HG03571 (cell line): Measurements from ENCODE around the gene RNF215.
A peak's percentile ranks its signal among the peaks of the same experiment; 100 is the strongest.

ENCODE experiments used
- ATAC-seq: cut with Tn5 transposase; IDR thresholded peaks from one replicate; pipeline ENCODE4 v1.9.1; 2021; ENCODE audit not compliant: unreplicated experiment

The RNF215 gene

GRCh38 chr22:30386960-30387827 lies at the start of gene RNF215:
RNF215 (minus strand) TSS chr22:30387411; CDS start chr22:30387313, 98 bp downstream.
- peak; percentile 66 for ATAC-seq

DNA sequence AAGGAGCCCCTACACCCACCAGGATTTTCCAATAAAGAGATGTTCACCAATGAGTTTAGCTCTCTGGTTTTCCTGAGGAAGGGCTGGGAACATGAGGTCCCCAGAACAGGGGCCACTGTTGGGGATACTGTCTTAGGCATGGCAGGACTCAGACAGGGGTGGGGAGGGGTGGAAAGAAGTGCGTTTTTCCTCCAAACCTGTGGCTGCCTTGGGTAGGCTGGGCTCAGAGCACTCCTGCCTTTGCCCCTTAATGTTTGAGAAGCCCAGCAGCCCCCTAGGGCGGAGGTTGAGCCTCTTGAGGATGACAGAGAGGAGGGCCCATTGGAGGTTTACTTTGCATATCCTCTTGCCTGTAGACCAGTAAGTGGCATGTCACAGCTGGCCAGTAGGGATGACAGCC lies 49.0 kb upstream of the RNF215 start:
- no peak for ATAC-seq

DNA sequence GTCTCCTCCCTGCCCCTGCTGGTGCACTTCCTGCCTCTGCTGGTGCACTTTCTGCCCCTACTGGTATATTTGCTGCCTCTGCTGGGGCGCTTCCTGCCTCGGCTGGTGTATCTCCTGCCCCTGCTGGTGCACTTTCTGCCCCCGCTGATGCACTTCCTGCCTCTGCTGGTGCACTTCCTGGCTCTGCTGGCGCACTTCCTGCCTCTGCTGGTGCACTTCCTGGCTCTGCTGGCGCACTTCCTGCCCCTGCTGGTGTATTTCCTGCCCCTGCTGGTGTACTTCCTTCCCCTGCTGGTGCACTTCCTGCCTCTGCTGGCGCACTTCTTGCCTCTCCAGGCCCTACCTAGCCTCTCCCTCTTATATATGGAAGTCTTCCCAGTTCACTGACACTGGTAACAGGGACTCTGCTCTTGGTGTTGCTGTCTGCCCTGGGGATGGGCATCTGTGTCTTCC lies 48.5 kb upstream of the RNF215 start:
- ATAC-seq, result no peak

DNA sequence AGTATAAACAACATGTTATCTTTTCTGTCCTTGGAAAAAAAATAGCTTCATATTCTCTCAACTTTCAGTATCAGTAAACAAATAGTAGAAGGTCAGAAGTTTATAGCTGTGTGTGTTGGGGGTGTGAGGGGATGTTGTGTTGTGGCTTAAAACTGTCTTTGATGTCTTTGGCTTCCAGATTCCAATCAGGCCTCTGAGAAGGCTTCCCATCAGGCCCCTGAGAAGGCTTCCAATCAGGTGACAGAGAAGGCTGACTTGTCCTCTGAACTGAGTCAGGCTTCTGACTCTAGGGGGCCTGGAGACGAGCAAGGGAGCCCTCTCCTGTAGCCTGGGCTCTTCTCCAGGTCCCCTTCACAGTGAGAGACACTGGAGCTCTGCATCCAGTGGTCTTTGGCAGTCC lies 47.6 kb upstream of the RNF215 start:
- ATAC-seq, result no peak

DNA sequence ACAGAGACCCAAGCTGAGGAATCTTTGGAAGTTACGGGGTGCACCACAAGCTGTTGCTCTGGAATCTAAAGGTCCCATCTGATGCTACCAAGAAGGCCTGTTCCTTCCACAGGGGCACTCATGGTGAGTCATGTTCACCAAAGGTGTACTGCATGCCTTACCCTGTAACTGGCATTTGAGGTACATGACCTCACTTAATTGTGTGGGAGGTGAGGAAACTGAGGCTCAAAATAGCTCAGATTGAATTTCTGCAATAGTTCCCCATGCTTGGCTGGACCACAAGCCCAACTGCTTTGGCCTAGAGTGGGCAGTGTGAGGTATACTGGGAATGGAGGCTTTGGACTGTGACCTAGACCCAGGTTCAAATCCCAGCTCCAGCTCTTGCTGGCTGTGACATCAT lies 46.6 kb upstream of the RNF215 start:
- ATAC-seq, result no peak

DNA sequence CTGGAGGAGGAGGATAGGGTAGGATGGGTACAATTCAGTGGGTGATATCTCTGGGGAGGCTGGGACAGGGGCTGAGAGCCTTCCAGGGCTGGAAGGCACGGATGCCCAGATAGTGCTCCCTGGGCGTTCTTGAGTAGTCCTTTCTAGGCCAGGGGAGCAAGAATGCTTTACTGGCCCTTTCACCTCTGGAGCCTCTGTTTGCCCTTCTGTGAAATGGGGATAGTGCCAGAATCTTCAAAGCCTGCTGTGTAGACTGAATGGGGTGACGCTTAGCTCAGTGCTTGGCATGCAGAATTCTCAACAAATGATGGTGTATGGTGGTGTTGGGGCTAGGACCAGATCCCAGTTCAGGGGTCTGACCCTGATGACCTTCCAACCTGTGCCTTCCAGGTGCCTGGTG lies 46.0 kb upstream of the RNF215 start:
- ATAC-seq, result no peak

GRCh38 chr22:30432520-30432919 lies 45.3 kb upstream of the RNF215 start:
- no peak for ATAC-seq

GRCh38 chr22:30432096-30432495 lies 44.9 kb upstream of the RNF215 start:
- ATAC-seq, result no peak

- ATAC-seq, result no peak
Measured at GRCh38 chr22:30430933-30431332, 43.7 kb upstream of the RNF215 start.

GRCh38 chr22:30429887-30430286 lies 42.7 kb upstream of the RNF215 start:
- ATAC-seq, result no peak

- no peak for ATAC-seq
Measured at GRCh38 chr22:30427871-30428270, 40.7 kb upstream of the RNF215 start.

DNA sequence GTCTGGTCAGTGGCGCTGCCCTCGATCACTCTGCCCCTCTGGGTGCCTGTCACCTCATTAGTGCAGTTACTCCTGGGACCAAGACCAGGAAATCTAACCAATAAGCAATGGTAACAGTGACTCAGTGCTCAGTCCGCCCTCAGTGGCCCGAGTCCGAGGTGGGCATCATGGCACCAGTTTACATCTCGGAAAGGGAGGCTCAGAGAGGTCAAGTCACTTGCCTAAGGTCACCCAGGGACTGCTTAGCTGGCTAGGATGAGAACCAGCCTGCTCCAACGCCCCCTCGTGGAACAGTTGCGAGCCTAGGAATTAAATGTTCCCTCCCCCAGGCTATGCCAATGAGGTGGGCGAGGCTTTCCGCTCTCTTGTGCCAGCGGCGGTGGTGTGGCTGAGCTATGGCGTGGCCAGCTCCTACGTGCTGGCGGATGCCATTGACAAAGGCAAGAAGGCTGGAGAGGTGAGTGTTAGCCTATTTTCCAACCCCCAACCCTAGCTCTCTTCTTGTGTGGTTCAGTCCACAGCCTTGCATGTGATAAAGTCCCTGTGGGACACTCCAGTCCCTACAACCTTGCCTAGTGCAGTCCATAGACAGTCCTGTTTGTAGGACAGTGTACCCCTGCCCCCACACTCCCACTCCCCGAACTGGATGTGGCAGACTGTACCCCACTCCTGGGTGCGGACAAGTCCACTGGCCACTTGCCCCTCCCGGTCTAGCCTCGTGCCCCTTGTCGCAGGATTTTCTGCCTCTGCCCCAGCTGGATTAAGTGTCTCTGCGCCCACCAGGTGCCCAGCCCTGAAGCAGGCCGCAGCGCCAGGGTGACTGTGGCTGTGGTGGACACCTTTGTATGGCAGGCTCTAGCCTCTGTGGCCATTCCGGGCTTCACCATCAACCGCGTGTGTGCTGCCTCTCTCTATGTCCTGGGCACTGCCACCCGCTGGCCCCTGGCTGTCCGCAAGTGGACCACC lies 39.5 kb upstream of the RNF215 start:
- no peak for ATAC-seq

DNA sequence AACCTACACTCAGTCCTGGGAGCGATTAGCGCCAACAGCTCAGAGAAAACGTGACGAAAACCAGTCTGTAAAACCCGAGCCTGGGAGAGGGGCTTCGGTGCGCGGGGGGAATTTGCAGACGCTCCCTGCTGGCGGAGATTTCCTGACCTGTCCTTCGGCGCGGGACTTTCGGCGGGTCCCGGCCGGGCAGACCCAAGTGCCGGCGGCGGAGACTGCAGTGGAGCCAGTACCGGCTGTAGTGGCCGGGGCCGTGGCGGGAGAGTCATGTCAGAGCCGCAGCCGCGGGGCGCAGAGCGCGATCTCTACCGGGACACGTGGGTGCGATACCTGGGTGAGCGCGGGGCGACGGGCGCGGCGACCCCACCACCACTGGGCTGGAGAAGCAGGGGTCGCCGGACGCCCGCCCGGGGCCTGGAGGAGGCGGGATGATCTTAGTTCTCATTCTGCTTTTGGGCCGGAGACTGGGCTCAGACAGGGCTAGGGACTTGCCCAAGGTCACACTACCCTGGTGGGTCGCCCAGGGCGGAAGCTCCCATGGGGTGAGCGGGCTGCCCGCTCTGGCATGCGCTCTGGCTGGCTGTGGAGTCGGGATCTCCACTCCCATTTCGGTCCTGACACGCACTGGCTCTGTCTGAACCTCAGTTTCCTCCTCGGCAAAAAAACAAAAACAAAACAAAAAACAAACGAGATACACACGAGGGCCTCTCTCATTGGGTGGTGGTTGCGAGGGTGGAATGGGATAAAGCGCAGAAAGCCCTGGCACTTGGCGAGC lies 38.6 kb upstream of the RNF215 start, which contains the start of gene MTFP1:
MTFP1 (plus strand) TSS at position 153 of the 772 bp plus-strand sequence; CDS start at position 265, 112 bp downstream.
- ATAC-seq, result no peak

GRCh38 chr22:30425327-30425615 lies 38.1 kb upstream of the RNF215 start:
- no peak for ATAC-seq

DNA sequence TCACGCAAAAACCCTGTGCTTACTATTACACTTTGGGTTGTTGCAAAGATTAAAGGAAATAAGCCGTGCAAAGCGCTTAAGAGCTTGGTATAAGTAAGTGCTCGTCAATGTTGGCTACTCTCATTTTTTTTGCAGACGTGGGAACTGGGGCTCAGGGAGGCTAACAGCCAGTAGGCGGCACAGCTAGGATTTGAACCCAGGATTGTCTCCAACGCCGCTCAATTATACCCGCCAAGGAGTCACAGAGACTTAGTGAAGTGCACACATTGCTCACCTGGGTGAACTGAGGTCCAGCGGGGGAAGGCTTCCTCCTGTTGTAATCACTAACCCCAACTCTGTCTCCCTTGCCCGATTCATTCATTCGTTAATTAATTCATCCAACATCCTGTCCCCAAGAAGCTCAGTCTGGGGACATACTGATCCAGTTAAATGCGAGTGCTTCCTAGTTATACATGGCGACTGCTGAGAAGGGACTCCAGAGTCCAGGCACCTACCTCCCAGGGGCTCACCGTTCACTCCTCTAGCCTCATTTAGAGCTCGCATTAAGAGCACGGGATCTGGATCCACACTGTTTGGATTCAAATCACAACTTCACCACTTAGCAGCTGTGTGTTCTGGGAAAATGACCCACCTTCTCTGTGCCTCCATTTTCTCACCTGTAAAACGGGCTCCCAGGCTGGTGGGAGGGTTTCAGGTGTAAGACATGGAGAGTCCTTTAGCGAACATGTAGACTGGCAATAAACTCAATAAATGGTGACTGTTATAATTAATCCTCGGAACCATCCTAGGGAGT lies 37.5 kb upstream of the RNF215 start:
- ATAC-seq, result no peak

DNA sequence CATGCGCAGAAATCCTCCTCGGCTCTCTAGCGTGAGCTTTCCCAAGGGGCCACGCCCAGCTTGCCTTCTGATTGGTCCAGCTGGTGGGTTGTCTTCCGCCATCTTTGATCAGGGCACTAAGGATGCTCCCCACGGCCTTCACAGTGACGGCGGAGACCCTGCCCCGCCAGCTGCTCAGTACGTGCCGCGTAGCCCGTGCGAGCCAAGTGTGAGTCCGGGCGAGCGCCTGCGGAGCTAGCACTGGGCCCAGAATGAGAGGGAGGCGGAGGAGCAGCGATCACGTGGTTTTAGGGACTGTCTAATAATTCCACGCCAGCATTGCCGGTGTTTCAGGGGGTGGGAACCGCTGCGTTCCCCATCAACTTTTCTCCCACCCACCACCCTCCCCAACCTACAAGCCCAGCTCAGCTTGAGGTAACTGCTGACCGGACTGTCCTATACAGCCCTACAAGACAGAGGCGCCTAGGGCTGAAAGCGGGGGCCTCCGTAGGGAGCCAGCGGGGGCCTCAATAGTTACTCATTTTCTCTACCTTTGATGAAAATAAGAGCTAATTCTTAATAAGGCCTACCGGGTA lies 36.8 kb upstream of the RNF215 start:
- ATAC-seq, result peak; percentile 85

DNA sequence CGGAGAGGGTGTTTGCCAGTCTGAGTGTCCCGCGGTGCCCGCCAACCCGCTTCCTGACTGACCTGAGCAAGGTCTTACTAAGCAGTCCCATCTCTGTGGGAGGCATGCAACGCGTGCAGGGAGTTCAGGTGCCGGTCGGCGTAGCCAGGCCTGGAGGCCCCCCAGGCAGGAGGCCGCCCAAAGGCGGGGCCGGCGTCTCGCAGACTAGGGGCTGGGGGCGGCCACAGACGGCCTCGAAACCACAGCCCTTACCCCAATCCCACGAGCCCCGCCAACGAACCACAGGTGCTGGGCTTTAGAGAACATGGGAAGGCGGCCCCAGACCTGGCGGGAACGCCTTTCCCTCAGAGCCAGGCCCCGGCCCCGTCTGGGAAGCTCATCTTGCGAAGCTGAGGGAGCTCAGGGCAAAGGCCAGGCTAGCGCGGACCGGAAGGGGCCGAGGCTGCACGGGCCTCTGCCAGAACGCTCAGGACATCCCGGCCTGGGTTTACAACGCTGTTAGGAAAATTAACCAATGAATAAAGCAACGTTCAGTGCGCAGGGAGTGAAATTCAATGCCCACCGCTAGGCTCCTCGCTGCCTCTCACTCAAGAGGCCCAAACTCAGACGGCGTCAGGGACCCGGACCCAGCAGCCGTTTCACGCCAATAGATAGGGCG lies 36.2 kb upstream of the RNF215 start:
- ATAC-seq, result peak; percentile 22

DNA sequence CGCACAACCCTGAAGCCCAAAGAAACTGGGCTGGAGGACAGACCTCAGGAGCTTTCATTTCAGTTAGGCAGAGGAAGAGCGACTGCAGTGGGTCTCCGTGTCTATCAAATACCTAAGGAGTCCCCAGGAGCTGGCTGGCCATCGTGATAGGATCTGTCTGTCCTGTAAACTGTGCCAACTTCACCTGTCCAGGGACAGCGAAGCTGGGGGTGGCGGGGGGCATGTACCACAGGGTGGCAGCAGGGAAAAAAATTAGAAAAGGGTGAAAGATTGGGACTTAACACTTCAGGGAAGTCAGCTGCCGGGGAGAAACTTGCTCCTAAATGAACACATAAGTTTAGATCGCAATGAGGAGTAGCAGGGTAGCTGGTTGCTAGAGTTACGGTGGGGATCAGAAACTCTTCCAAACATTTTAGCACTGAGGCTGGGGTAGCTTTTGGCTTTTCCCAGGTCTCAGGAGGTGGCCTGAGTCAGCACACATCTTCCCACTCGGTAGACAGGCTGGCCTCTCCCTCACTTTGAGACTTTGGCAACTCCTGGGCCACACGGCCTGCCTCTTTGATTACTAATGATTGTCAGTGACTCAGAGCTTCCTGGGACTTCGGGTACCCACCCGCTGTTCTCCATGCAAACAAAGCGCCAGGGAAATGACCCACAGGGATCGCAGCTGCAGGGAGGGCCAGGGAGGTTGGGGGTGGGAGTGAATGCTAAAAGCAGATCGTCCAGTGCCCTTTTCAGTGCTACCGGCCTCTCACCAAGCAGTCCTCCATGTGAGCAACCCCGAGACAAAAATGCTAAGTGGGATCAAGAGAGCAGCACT lies 35.5 kb upstream of the RNF215 start:
- no peak for ATAC-seq
